Mesendoderm (in vitro differentiated cells): ENCODE data around the gene DISP3.

Experiments used
- DNase-seq: peaks from one replicate; pipeline ENCODE4 v3.0.0; 2013
- H2AK5ac ChIP-seq: 2 replicates; pipeline ENCODE4 v1.6.1; 2013; ENCODE audit warnings: low read length, inconsistent platforms
- H2BK120ac ChIP-seq: 2 replicates; pipeline ENCODE4 v1.6.1; 2013; ENCODE audit warnings: low read depth, mild to moderate bottlenecking, low read length, moderate library complexity, mixed read lengths
- H2BK15ac ChIP-seq: replicated peaks from 2 replicates; pipeline ENCODE4 v1.6.1; 2013; ENCODE audit warnings: low read depth, mild to moderate bottlenecking, moderate library complexity
- H2BK5ac ChIP-seq: 2 replicates; pipeline ENCODE4 v1.6.1; 2013; ENCODE audit warnings: low read length, inconsistent platforms
- H3K18ac ChIP-seq: 2 replicates; pipeline ENCODE4 v1.6.1; 2013; ENCODE audit warnings: mild to moderate bottlenecking, low read length, mixed read lengths
- H3K23ac ChIP-seq: one replicate; pipeline ENCODE4 v1.6.1; 2013; ENCODE audit warnings: low read length
- H3K27ac ChIP-seq: 2 replicates; pipeline ENCODE4 v1.5.1; 2013; ENCODE audit warnings: low read depth, mild to moderate bottlenecking, inconsistent platforms, low read length, moderate library complexity
- H3K27me3 ChIP-seq: 2 replicates; pipeline ENCODE4 v1.6.1; 2013; ENCODE audit warnings: low read length, control low read depth, mild to moderate bottlenecking, inconsistent platforms; ENCODE audit not compliant: insufficient read depth, poor library complexity
- H3K36me3 ChIP-seq: 2 replicates; pipeline ENCODE4 v1.6.1; 2013; ENCODE audit warnings: low read length, inconsistent platforms; ENCODE audit not compliant: control insufficient read depth, insufficient read depth
- H3K4ac ChIP-seq: one replicate; pipeline ENCODE4 v1.6.1; 2013; ENCODE audit warnings: low read depth, mild to moderate bottlenecking, low read length, moderate library complexity
- H3K4me1 ChIP-seq: 2 replicates; pipeline ENCODE4 v1.6.1; 2013; ENCODE audit warnings: low read depth, low read length, inconsistent platforms; ENCODE audit not compliant: control insufficient read depth
- H3K4me2 ChIP-seq: 2 replicates; pipeline ENCODE4 v1.6.1; 2013; ENCODE audit warnings: low read length
- H3K4me3 ChIP-seq: 2 replicates; pipeline ENCODE4 v1.5.1; 2013; ENCODE audit warnings: mild to moderate bottlenecking, low read length
- H3K56ac ChIP-seq: one replicate; pipeline ENCODE4 v1.6.1; 2013; ENCODE audit warnings: low read length
- H3K79me1 ChIP-seq: 2 replicates; pipeline ENCODE4 v1.6.1; 2013; ENCODE audit warnings: low read length, inconsistent platforms
- H3K79me2 ChIP-seq: 2 replicates; pipeline ENCODE4 v1.6.1; 2013; ENCODE audit warnings: mild to moderate bottlenecking, low read length; ENCODE audit not compliant: control insufficient read depth, insufficient read depth
- H3K9ac ChIP-seq: 2 replicates; pipeline ENCODE4 v1.6.1; 2013; ENCODE audit warnings: low read length, inconsistent platforms
- H4K5ac ChIP-seq: one replicate; pipeline ENCODE4 v1.6.1; 2013; ENCODE audit warnings: low read length
- H4K8ac ChIP-seq: one replicate; pipeline ENCODE4 v1.6.1; 2013; ENCODE audit warnings: low read depth, mild to moderate bottlenecking, control low read depth, low read length, moderate library complexity
- WGBS: extraction: QIAGEN DNeasy Blood & Tissue Kit; methylation state at CpG from one replicate; pipeline ENCODE4 v1.1.7; 2013; ENCODE audit warnings: low lambda C conversion rate, missing lambda C conversion rate; ENCODE audit not compliant: insufficient coverage; ENCODE audit errors: extremely low coverage; 5-methylcytosine and 5-hydroxymethylcytosine counted together

The DISP3 gene

DNA sequence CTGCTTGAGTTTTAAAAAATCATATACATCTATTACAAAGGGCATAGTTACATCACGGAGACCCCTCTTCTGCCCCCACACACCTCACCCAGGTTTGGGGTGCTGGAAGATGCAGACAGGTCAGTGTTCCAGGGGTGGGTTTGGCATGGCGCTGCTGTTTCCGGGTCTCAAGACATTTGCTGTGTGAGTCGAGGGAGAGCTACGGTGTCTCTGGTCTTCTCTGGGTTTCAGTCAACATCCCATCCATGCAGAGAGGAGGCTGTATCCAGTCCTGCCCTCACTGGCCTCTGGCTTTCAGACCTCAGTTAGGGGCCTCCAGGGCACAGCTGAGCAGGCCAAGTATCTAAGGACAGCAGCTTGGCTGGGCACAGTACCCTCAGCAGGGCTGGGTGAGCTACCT is 28.6 kb upstream of the DISP3 start:
- WGBS, result no CpG with 5 or more reads among the region's 5 CpGs

DNA sequence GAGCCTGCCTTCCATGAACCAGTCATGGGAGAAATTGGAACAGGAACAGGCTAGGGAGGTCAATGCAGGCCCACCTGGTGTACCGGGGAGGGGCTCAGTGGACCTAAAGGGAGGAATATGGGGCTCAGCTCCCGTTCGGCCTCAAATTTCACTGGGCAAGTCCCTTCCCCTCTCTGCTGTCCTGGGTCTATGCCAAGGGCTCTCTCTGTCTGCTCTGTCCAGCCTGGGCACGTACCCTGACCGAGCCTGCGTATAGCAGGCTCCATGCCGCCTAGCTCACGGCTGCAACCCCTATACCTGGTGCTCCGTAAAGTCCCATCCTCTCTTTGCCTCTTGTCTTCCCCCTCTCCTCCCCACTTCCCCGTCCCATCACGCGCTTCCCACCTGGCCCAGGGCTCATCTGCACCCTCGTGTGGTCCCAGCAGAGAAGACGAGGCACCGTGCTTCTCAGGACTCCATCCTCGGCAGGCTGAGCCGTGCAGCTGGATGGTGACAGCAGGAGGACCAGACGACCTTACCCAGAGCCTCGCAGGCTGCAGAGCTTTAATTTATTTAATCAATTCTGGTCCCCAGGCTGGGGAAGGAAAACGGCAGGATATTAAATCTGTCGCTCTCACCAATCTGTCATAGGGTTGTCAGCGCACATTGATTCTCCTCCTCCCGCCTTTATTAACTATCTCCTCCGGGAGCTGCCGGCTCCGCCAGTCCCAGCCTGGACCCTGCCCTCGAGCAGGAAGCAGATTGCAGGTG is 25.0 kb upstream of the DISP3 start:
- Histone ChIP-seq H4K5ac (no peak overlapping the region), H3K18ac (no peak overlapping the region), H3K27me3 (no peaks in the 10 kb centered on the region), H2AK5ac (no peak overlapping the region), H3K4me3 (no peak overlapping the region), H2BK120ac (no peak overlapping the region), H2BK15ac (no peak overlapping the region), H3K23ac (no peak overlapping the region), H3K79me1 (no peaks in the 10 kb centered on the region), H2BK5ac (no peak overlapping the region), H3K56ac (no peak overlapping the region), H3K4me1 (no peaks in the 10 kb centered on the region), H3K9ac (no peak overlapping the region), H3K79me2 (no peaks in the 10 kb centered on the region), H3K27ac (no peak overlapping the region), H4K8ac (no peak overlapping the region), H3K36me3 (no peaks in the 10 kb centered on the region), H3K4me2 (no peak overlapping the region), H3K4ac (no peak overlapping the region)
- no CpG with 5 or more reads among the region's 27 CpGs for WGBS
- DNase-seq, result no peak

More for the DNA sequence above, 28.6 kb upstream of the DISP3 start:
- Histone ChIP-seq H3K27ac (no peak overlapping the region), H4K5ac (no peak overlapping the region), H4K8ac (no peak overlapping the region), H3K4me3 (no peak overlapping the region), H3K9ac (no peak overlapping the region), H2BK120ac (no peak overlapping the region), H3K18ac (no peak overlapping the region), H3K23ac (no peak overlapping the region), H3K79me1 (no peaks in the 10 kb centered on the region), H3K4me1 (no peaks in the 10 kb centered on the region), H3K4ac (no peak overlapping the region), H3K79me2 (no peaks in the 10 kb centered on the region), H2AK5ac (no peak overlapping the region), H3K56ac (no peak overlapping the region), H3K4me2 (no peak overlapping the region), H2BK15ac (no peak overlapping the region), H3K36me3 (no peaks in the 10 kb centered on the region), H3K27me3 (no peaks in the 10 kb centered on the region), H2BK5ac (no peak overlapping the region)
- no peak for DNase-seq

DNA sequence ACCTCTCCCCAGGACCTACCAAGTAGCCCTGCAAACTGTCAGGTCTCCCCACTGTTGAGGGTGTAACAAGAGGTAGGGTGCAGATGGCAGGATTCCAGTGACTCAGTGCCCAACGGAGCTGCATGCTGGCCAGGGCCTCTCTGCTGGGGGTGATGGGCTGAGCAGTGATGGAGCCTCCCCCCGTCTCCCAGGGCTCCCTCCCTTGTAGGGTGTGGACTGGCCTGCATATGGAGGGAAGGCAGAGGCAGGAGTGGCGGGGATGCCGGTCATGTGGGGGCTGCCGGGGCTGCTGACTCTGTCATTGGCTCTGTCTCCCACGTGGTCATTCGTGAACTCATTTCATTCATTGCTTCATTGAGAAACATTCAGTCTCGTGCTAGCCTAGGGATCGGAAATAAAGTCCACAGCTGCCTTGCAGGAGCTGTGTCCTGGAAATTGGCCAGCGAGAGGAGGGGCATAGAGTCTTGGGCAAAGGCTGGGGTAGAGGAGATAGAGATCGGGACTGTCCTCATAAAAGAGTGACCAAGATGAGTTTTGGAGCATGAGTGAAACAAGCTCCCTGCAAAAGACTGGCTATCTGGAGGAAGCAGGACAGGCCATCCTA is 22.9 kb upstream of the DISP3 start:
- no CpG with 5 or more reads among the region's 11 CpGs for WGBS

DNA sequence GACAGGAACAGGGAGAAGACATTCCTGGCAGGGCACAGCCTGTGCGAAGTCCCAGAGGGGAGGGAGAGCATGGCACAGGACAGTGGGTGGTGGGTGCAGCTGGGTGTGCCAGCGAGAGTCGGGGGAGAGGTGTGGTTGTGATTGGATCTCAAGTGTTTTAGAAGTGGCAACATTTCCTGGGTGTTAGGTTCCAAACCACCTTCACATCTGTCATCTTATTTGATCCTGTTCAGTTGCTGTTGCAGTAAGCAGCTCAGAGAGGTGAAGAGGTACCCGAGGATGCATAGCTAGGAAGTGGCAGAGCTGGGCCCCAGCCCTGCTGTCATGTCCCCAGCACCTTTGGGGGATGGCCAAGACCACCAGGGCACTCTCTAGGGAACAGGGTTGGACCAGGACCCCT is 22.0 kb upstream of the DISP3 start:
- H3K27me3 ChIP-seq, result no peaks in the 10 kb centered on the region
- H3K79me1 ChIP-seq, result no peaks in the 10 kb centered on the region
- no peaks in the 10 kb centered on the region for H3K79me2 ChIP-seq
- H3K36me3 ChIP-seq, result no peaks in the 10 kb centered on the region
- no peak overlapping the region for H3K18ac ChIP-seq
- no peak overlapping the region for H2BK15ac ChIP-seq
- no peak for DNase-seq
- no peak overlapping the region for H4K8ac ChIP-seq
- H2BK5ac ChIP-seq, result no peak overlapping the region
- no peak overlapping the region for H3K23ac ChIP-seq
- H2BK120ac ChIP-seq, result no peak overlapping the region
- no peak overlapping the region for H3K4me2 ChIP-seq
- no peak overlapping the region for H4K5ac ChIP-seq
- no peak overlapping the region for H3K4me3 ChIP-seq
- no peak overlapping the region for H2AK5ac ChIP-seq
- H3K56ac ChIP-seq, result no peak overlapping the region
- H3K9ac ChIP-seq, result no peak overlapping the region
- H3K4ac ChIP-seq, result no peak overlapping the region
- H3K27ac ChIP-seq, result no peak overlapping the region
- no CpG with 5 or more reads among the region's 4 CpGs for WGBS
- no peaks in the 10 kb centered on the region for H3K4me1 ChIP-seq

More for the DNA sequence above, 22.9 kb upstream of the DISP3 start:
- Histone ChIP-seq H3K56ac (no peak overlapping the region), H3K79me2 (no peaks in the 10 kb centered on the region), H3K27me3 (no peaks in the 10 kb centered on the region), H2BK120ac (no peak overlapping the region), H3K18ac (no peak overlapping the region), H3K4me1 (no peaks in the 10 kb centered on the region), H3K27ac (no peak overlapping the region), H4K8ac (no peak overlapping the region), H4K5ac (no peak overlapping the region), H2AK5ac (no peak overlapping the region), H3K36me3 (no peaks in the 10 kb centered on the region), H3K79me1 (no peaks in the 10 kb centered on the region), H2BK15ac (no peak overlapping the region), H3K4me2 (no peak overlapping the region), H2BK5ac (no peak overlapping the region), H3K23ac (no peak overlapping the region), H3K4ac (no peak overlapping the region), H3K9ac (no peak overlapping the region), H3K4me3 (no peak overlapping the region)
- no peak for DNase-seq

DNA sequence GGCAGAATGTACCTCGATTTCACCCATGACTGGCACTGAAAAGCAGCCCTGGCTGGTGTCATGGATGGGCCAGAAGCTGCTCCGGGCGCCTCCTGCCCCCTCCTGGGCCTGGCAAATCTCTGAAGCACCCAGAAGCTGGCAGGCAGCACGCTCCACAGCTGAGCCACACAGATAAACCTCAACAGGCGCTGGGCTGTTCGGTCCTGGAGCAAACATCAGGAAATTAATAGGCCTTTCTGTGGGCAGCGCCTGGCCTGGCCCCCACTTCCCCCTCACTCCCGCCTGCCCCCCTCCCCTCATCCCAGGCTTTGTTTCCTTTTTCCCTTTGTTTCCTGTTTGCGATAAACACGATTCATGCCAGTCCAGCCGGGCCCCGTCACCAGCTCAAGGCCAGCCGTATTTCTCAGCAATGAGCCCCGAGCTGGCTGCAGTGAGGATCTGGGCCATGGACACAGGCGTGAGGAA is 20.1 kb upstream of the DISP3 start:
- no peaks in the 10 kb centered on the region for H3K4me1 ChIP-seq
- WGBS, result no CpG with 5 or more reads among the region's 15 CpGs
- H3K23ac ChIP-seq, result no peak overlapping the region
- no peaks in the 10 kb centered on the region for H3K27me3 ChIP-seq
- no peak overlapping the region for H3K4ac ChIP-seq
- H3K18ac ChIP-seq, result no peak overlapping the region
- no peak overlapping the region for H3K9ac ChIP-seq
- no peak overlapping the region for H4K5ac ChIP-seq
- H2BK120ac ChIP-seq, result no peak overlapping the region
- no peak overlapping the region for H2BK5ac ChIP-seq
- no peaks in the 10 kb centered on the region for H3K79me2 ChIP-seq
- H3K56ac ChIP-seq, result no peak overlapping the region
- H2AK5ac ChIP-seq, result no peak overlapping the region
- H4K8ac ChIP-seq, result no peak overlapping the region
- no peaks in the 10 kb centered on the region for H3K79me1 ChIP-seq
- no peak overlapping the region for H3K4me3 ChIP-seq
- no peak overlapping the region for H3K27ac ChIP-seq
- DNase-seq, result no peak
- no peak overlapping the region for H2BK15ac ChIP-seq
- H3K36me3 ChIP-seq, result no peaks in the 10 kb centered on the region
- H3K4me2 ChIP-seq, result no peak overlapping the region
